SU-DHL-6 (cell line): ENCODE data around the gene OGDH.

Source experiments
- EZH2phosphoT487 ChIP-seq: fragments of 200-600 bp; sonication (generic), shearing (Covaris generic); conservative IDR thresholded peaks from 2 replicates; pipeline ENCODE4 v1.6.1; 2018; ENCODE audit warnings: mild to moderate bottlenecking, antibody characterized with exemption, low read length, moderate library complexity, mixed read lengths
- TF ChIP-seq, protein P1 (sequence below): fragments of 200-600 bp; sonication (generic); IDR thresholded peaks from one replicate; pipeline ENCODE4 v1.5.1; 2017; ENCODE audit warnings: antibody characterized with exemption, mild to moderate bottlenecking, low read length, moderate library complexity; ENCODE audit not compliant: insufficient read depth, poor library complexity, severe bottlenecking

DNA sequence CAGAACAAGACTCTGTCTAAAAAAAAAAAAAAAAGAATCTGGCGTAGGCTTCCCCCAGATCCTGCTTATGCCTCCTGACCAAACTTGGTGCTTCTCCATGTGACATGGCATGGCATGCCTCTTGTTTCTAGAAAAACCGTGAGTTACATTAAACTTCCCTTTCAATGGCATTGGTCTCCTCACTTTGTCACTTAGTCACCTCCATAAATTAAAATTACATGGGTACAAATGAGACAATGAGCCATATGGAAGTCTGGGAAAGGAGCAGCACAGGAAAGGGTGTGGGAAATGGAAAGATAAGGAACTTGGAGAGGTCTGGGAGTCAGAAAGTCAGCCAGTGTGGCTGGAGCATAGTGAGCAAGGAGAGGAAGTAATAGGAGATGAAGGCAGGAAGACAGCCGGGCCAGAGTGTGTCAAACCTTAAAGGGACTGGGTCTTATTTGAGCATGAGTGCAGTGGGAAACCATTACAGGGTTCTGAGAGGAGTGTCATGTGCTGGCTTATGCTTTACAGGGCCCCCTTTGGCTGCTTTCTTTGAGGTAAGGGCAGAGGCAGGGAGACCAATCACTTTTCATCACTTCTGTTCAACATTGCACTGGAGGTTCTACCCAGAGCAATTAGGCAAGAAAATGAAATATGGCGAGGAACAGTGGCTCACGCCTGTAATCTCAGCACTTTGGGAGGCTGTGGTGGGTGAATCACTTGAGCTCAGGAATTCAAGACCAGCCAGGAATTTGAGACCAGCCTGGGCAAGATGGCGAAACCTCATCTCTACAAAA lies 120.9 kb downstream of the OGDH start:
- no peak for TF ChIP-seq EZH2phosphoT487
- TF ChIP-seq, protein P1, sequence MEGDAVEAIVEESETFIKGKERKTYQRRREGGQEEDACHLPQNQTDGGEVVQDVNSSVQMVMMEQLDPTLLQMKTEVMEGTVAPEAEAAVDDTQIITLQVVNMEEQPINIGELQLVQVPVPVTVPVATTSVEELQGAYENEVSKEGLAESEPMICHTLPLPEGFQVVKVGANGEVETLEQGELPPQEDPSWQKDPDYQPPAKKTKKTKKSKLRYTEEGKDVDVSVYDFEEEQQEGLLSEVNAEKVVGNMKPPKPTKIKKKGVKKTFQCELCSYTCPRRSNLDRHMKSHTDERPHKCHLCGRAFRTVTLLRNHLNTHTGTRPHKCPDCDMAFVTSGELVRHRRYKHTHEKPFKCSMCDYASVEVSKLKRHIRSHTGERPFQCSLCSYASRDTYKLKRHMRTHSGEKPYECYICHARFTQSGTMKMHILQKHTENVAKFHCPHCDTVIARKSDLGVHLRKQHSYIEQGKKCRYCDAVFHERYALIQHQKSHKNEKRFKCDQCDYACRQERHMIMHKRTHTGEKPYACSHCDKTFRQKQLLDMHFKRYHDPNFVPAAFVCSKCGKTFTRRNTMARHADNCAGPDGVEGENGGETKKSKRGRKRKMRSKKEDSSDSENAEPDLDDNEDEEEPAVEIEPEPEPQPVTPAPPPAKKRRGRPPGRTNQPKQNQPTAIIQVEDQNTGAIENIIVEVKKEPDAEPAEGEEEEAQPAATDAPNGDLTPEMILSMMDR = no peak
